ENCODE results near the gene NEUROD2.

NEUROD2 gene

GRCh38 chr17:39581071-39581758 is 26.5 kb downstream of the NEUROD2 start:
- Histone ChIP-seq H2BK120ac (ENCODE audit: low read depth, low read length) (no peak overlapping the region), H2AK5ac (ENCODE audit: low read length, severe bottlenecking) (no peak overlapping the region), H2BK15ac (ENCODE audit: low read depth, poor library complexity, severe bottlenecking) (no peak overlapping the region), H2AFZ (ENCODE audit: low read depth, low read length) (no peak overlapping the region), H2BK12ac (ENCODE audit: low read length in 2 of 2) (no peak overlapping the region), H3K4me3 (ENCODE audit: insufficient read depth in 1 of 2, low read depth in 1 of 2, low read length in 2 of 2) (no peak overlapping the region), H3K79me1 (replicated peaks; ENCODE audit: low read length, poor library complexity, severe bottlenecking) (no peaks in the 10 kb centered on the region), H3K9me3 (ENCODE audit: control insufficient read depth, low read length) (no peaks in the 10 kb centered on the region), H3K9ac (ENCODE audit: low read length) (no peak overlapping the region), H3K4ac (ENCODE audit: low read depth in 1 of 2, low read length in 2 of 2) (no peak overlapping the region), H2BK5ac (ENCODE audit: low read depth, low read length, poor library complexity, severe bottlenecking) (no peak overlapping the region), H3K23ac (ENCODE audit: low read length in 2 of 2) (no peak overlapping the region), H3K14ac (ENCODE audit: low read length in 2 of 2) (no peak overlapping the region), H3K4me2 (ENCODE audit: low read length, poor library complexity, severe bottlenecking) (no peak overlapping the region), H4K91ac (ENCODE audit: low read length) (no peak overlapping the region), H3K36me3 (ENCODE audit: control insufficient read depth in 1 of 2, insufficient read depth in 2 of 2, low read depth in 1 of 2, low read length in 2 of 2) (no peaks in the 10 kb centered on the region), H3K18ac (ENCODE audit: low read depth in 1 of 2, low read length in 2 of 2) (no peak overlapping the region), H3K4me1 (ENCODE audit: control insufficient read depth, insufficient read depth, low read depth, low read length) (no peaks in the 10 kb centered on the region), H4K8ac (ENCODE audit: low read length) (no peak overlapping the region), H3K27me3 (ENCODE audit: control insufficient read depth in 1 of 2, insufficient read depth in 1 of 2, low read length in 2 of 2) (peaks cover 32 to 44% of the 10 kb centered on the region in 2 experiments), H3K27ac (ENCODE audit: low read length, poor library complexity, severe bottlenecking) (no peak overlapping the region)
- WGBS, result 88% methylated on average over 20 of the region's 20 CpGs
- DNase-seq, result no peak

DNA sequence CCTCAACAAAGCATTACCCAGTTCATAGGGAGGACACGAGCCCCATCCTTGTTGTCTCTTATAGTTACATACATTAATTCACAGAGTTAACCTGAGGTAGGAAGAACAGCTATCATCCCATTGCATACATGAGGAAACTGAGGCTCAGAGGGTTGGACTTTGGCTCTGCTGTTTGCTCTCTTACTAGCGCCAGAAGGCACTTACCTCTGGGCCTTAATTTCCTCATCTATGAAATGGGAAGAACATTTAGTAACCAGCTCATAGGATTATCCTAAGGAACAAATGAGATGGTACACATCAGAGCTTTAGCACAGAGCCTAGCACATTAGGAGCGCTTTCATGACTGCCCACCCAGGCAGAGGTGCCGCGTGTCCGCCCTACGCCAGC is 27.6 kb downstream of the NEUROD2 start:
- no peak overlapping the region for H2BK120ac ChIP-seq (ENCODE audit: low read depth, low read length)
- H4K91ac ChIP-seq (ENCODE audit: low read length), result no peak overlapping the region
- H3K4me2 ChIP-seq (ENCODE audit: low read length, poor library complexity, severe bottlenecking), result no peak overlapping the region
- no peak overlapping the region for H3K4ac ChIP-seq (ENCODE audit: low read depth in 1 of 2, low read length in 2 of 2)
- H3K79me1 ChIP-seq (replicated peaks; ENCODE audit: low read length, poor library complexity, severe bottlenecking), result no peaks in the 10 kb centered on the region
- no peaks in the 10 kb centered on the region for H3K9me3 ChIP-seq (ENCODE audit: control insufficient read depth, low read length)
- H3K4me1 ChIP-seq (ENCODE audit: control insufficient read depth, insufficient read depth, low read depth, low read length), result no peaks in the 10 kb centered on the region
- no peaks in the 10 kb centered on the region for H3K36me3 ChIP-seq (ENCODE audit: control insufficient read depth in 1 of 2, insufficient read depth in 2 of 2, low read depth in 1 of 2, low read length in 2 of 2)
- no peak overlapping the region for H3K18ac ChIP-seq (ENCODE audit: low read depth in 1 of 2, low read length in 2 of 2)
- no peak overlapping the region for H3K23ac ChIP-seq (ENCODE audit: low read length in 2 of 2)
- H2AK5ac ChIP-seq (ENCODE audit: low read length, severe bottlenecking), result no peak overlapping the region
- whole genome bisulfite sequencing, result 78% methylated on average over 7 of the region's 7 CpGs
- no peak overlapping the region for H4K8ac ChIP-seq (ENCODE audit: low read length)
- H3K9ac ChIP-seq (ENCODE audit: low read length), result no peak overlapping the region
- H2BK5ac ChIP-seq (ENCODE audit: low read depth, low read length, poor library complexity, severe bottlenecking), result no peak overlapping the region
- no peak overlapping the region for H3K14ac ChIP-seq (ENCODE audit: low read length in 2 of 2)
- H3K27me3 ChIP-seq (ENCODE audit: control insufficient read depth in 1 of 2, insufficient read depth in 1 of 2, low read length in 2 of 2), result peaks cover 32 to 47% of the 10 kb centered on the region in 2 experiments
- DNase-seq, result no peak
- no peak overlapping the region for H2BK12ac ChIP-seq (ENCODE audit: low read length in 2 of 2)
- H3K27ac ChIP-seq (ENCODE audit: low read length, poor library complexity, severe bottlenecking), result no peak overlapping the region
- no peak overlapping the region for H3K4me3 ChIP-seq (ENCODE audit: insufficient read depth in 1 of 2, low read depth in 1 of 2, low read length in 2 of 2)
- no peak overlapping the region for H2BK15ac ChIP-seq (ENCODE audit: low read depth, poor library complexity, severe bottlenecking)
- H2AFZ ChIP-seq (ENCODE audit: low read depth, low read length), result no peak overlapping the region

DNA sequence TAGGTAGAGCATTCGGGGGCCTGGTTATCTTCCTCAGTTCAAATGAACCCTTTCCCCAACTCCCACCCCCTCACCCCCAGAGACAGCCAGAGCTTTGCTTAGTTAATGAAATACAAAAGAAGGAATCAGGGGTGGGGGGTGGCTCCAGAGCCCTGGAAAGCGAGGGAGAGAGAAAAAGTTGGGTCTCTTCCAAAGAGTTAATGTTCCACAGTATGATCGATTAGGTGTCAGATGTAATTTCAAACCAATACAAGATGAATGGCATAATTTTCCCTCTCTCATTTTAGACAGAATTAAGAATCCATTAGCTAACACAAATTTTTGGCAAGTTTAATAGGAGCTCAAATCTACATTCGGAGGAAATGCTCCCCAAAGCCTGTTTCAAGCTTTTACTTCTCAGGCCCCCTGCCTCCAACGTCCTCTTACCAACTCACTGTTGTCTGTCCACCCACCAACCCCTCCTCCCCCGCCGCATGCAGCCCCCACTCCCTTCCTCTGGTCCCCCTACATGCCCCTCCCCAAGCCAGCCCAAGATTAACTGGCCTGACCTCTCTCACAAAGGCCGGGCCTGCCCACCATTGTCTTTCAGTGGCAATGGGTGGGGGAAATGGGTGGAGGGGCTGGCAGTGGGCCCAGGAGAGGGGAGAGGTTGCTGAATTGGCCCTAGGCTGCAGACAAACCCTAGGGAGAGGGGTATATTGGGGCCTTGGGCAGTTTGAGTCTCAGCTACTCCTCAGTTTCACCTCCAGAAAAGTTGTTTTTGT is 28.2 kb downstream of the NEUROD2 start:
- no peak overlapping the region for H3K4ac ChIP-seq (ENCODE audit: low read depth in 1 of 2, low read length in 2 of 2)
- H3K4me2 ChIP-seq (ENCODE audit: low read length, poor library complexity, severe bottlenecking), result no peak overlapping the region
- 68% methylated on average over 4 of the region's 8 CpGs for WGBS
- H3K27me3 ChIP-seq (ENCODE audit: control insufficient read depth in 1 of 2, insufficient read depth in 1 of 2, low read length in 2 of 2), result peaks cover 32 to 50% of the 10 kb centered on the region in 2 experiments
- no peak overlapping the region for H3K18ac ChIP-seq (ENCODE audit: low read depth in 1 of 2, low read length in 2 of 2)
- H3K14ac ChIP-seq (ENCODE audit: low read length in 2 of 2), result no peak overlapping the region
- H3K23ac ChIP-seq (ENCODE audit: low read length in 2 of 2), result no peak overlapping the region
- no peaks in the 10 kb centered on the region for H3K36me3 ChIP-seq (ENCODE audit: control insufficient read depth in 1 of 2, insufficient read depth in 2 of 2, low read depth in 1 of 2, low read length in 2 of 2)
- no peak overlapping the region for H2BK120ac ChIP-seq (ENCODE audit: low read depth, low read length)
- H3K4me1 ChIP-seq (ENCODE audit: control insufficient read depth, insufficient read depth, low read depth, low read length), result no peaks in the 10 kb centered on the region
- H3K4me3 ChIP-seq (ENCODE audit: insufficient read depth in 1 of 2, low read depth in 1 of 2, low read length in 2 of 2), result no peak overlapping the region
- H4K91ac ChIP-seq (ENCODE audit: low read length), result no peak overlapping the region
- H2BK5ac ChIP-seq (ENCODE audit: low read depth, low read length, poor library complexity, severe bottlenecking), result no peak overlapping the region
- H2AK5ac ChIP-seq (ENCODE audit: low read length, severe bottlenecking), result no peak overlapping the region
- H3K79me1 ChIP-seq (replicated peaks; ENCODE audit: low read length, poor library complexity, severe bottlenecking), result no peaks in the 10 kb centered on the region
- no peak overlapping the region for H2AFZ ChIP-seq (ENCODE audit: low read depth, low read length)
- no peak overlapping the region for H2BK15ac ChIP-seq (ENCODE audit: low read depth, poor library complexity, severe bottlenecking)
- no peak for DNase-seq
- H3K9ac ChIP-seq (ENCODE audit: low read length), result no peak overlapping the region
- H4K8ac ChIP-seq (ENCODE audit: low read length), result no peak overlapping the region
- H3K9me3 ChIP-seq (ENCODE audit: control insufficient read depth, low read length), result no peaks in the 10 kb centered on the region
- H3K27ac ChIP-seq (ENCODE audit: low read length, poor library complexity, severe bottlenecking), result no peak overlapping the region
- H2BK12ac ChIP-seq (ENCODE audit: low read length in 2 of 2), result no peak overlapping the region

DNA sequence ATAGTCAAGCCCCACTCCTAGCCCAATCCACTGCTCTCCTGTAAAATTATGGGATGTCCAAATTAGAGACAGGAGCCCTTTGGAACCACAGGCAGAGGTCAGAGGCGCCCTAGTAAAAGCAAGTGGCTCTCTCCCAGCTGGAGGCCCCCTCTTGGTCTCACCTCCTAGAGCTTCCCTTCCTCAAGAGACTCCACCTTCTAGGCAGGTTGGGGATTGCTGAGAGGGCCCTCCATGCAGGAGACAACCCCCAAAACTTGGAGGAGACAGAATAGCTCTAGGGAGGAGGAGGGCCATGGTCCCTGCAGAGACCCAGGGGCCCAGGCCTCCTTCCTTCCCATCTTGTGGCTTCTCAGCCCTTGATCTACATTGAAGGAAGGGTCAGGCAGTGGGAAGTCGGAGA is 29.4 kb downstream of the NEUROD2 start:
- Histone ChIP-seq H3K4me3 (ENCODE audit: insufficient read depth in 1 of 2, low read depth in 1 of 2, low read length in 2 of 2) (no peak overlapping the region), H2BK5ac (ENCODE audit: low read depth, low read length, poor library complexity, severe bottlenecking) (no peak overlapping the region), H2BK120ac (ENCODE audit: low read depth, low read length) (no peak overlapping the region), H4K91ac (ENCODE audit: low read length) (no peak overlapping the region), H2AK5ac (ENCODE audit: low read length, severe bottlenecking) (no peak overlapping the region), H3K4me2 (ENCODE audit: low read length, poor library complexity, severe bottlenecking) (no peak overlapping the region), H2AFZ (ENCODE audit: low read depth, low read length) (no peak overlapping the region), H2BK12ac (ENCODE audit: low read length in 2 of 2) (no peak overlapping the region), H3K9ac (ENCODE audit: low read length) (no peak overlapping the region), H3K23ac (ENCODE audit: low read length in 2 of 2) (no peak overlapping the region), H3K36me3 (ENCODE audit: control insufficient read depth in 1 of 2, insufficient read depth in 2 of 2, low read depth in 1 of 2, low read length in 2 of 2) (no peaks in the 10 kb centered on the region), H3K4ac (ENCODE audit: low read depth in 1 of 2, low read length in 2 of 2) (no peak overlapping the region), H3K27ac (ENCODE audit: low read length, poor library complexity, severe bottlenecking) (no peak overlapping the region), H4K8ac (ENCODE audit: low read length) (no peak overlapping the region), H3K4me1 (ENCODE audit: control insufficient read depth, insufficient read depth, low read depth, low read length) (peaks cover 6% of the 10 kb centered on the region), H3K9me3 (ENCODE audit: control insufficient read depth, low read length) (no peaks in the 10 kb centered on the region), H3K14ac (ENCODE audit: low read length in 2 of 2) (no peak overlapping the region), H2BK15ac (ENCODE audit: low read depth, poor library complexity, severe bottlenecking) (no peak overlapping the region), H3K18ac (ENCODE audit: low read depth in 1 of 2, low read length in 2 of 2) (no peak overlapping the region), H3K27me3 (ENCODE audit: control insufficient read depth in 1 of 2, insufficient read depth in 1 of 2, low read length in 2 of 2) (peaks cover 32 to 50% of the 10 kb centered on the region in 2 experiments), H3K79me1 (replicated peaks; ENCODE audit: low read length, poor library complexity, severe bottlenecking) (no peaks in the 10 kb centered on the region)
- 43% methylated on average over 2 of the region's 2 CpGs for WGBS
- DNase-seq, result no peak

All from mesenchymal stem cell (in vitro differentiated cells and primary cell).